Endothelial cell of umbilical vein (primary cell): ENCODE measurements around the gene CCDC40.

Experiments
- CTCF ChIP-seq, 2 donors: IDR thresholded peaks; 1 replicate in 1 of 2; 2 replicates in 1 of 2; pipeline ENCODE4 v1.5.1; 2011; ENCODE audit warnings: low read length in 2 of 2, mild to moderate bottlenecking in 2 of 2, moderate library complexity in 2 of 2, control low read depth in 1 of 2, inconsistent platforms in 1 of 2, low read depth in 1 of 2; ENCODE audit not compliant: insufficient read depth in 1 of 2; ENCODE audit errors: extremely low read depth in 1 of 2
- EZH2 ChIP-seq: IDR thresholded peaks from 2 replicates; pipeline ENCODE4 v1.6.1; 2012; ENCODE audit warnings: borderline replicate concordance, low read depth, mild to moderate bottlenecking, moderate library complexity, low read length, inconsistent platforms; ENCODE audit not compliant: severe bottlenecking
- FOS ChIP-seq: IDR thresholded peaks from 2 replicates; pipeline ENCODE4 v1.6.1; 2011; ENCODE audit warnings: mild to moderate bottlenecking, low read length, moderate library complexity, borderline replicate concordance; ENCODE audit not compliant: insufficient read depth
- GATA2 ChIP-seq: IDR thresholded peaks from 2 replicates; pipeline ENCODE4 v1.7.0; 2011; ENCODE audit warnings: low read depth, mild to moderate bottlenecking, moderate library complexity, mixed read lengths, low read length; ENCODE audit not compliant: insufficient read length, insufficient read depth
- JUN ChIP-seq: IDR thresholded peaks from 2 replicates; pipeline ENCODE4 v1.6.1; 2011; ENCODE audit warnings: borderline replicate concordance, low read depth; ENCODE audit not compliant: insufficient read length, insufficient read depth
- MAX ChIP-seq: IDR thresholded peaks from 2 replicates; pipeline ENCODE4 v1.6.1; 2011; ENCODE audit not compliant: insufficient read depth, insufficient read length
- MYC ChIP-seq: IDR thresholded peaks from one replicate; pipeline ENCODE4 v1.6.1; 2011; ENCODE audit warnings: mild to moderate bottlenecking, low read depth, low read length
- POLR2A ChIP-seq: IDR thresholded peaks from 2 replicates; pipeline ENCODE4 v1.6.1; 2012; ENCODE audit warnings: low read depth, mild to moderate bottlenecking, control low read depth, low read length
- POLR2AphosphoS5 ChIP-seq: IDR thresholded peaks from 2 replicates; pipeline ENCODE4 v1.6.1; 2012; ENCODE audit warnings: low read depth, mild to moderate bottlenecking, control low read depth, low read length, moderate library complexity; ENCODE audit not compliant: insufficient read depth

- no peak for TF ChIP-seq CTCF (IDR thresholded peaks at IDR 0.05; ENCODE audit: extremely low read depth in 1 of 2, insufficient read depth in 1 of 2, low read depth in 1 of 2, low read length in 2 of 2)
- no peak for TF ChIP-seq POLR2AphosphoS5
- TF ChIP-seq EZH2 = no peak
- TF ChIP-seq GATA2 = no peak
- TF ChIP-seq MAX = no peak
- no peak for TF ChIP-seq MYC
- no peak for TF ChIP-seq POLR2A
- no peak for TF ChIP-seq FOS
- no peak for TF ChIP-seq JUN
Measured at GRCh38 chr17:80049986-80050385, 13.5 kb downstream of the CCDC40 start.
